Stimulated activated CD4-positive, alpha-beta T cell treated with anti-CD3 and anti-CD28 coated beads, TNF-alpha, amount 100 ng/mL, for 4 hours (primary cell): ENCODE measurements around the gene ERC2.

Experiments
- DNase-seq, 3 experiments: peaks; one replicate each; pipeline ENCODE4 v3.0.0-alpha.2; 2020; ENCODE audit warnings: low read depth in 3 of 3

The ERC2 gene

GRCh38 chr3:56366641-56367162, 101.6 kb downstream of the ERC2 start:
- DNase-seq = no peak

GRCh38 chr3:56365905-56366640, 102.2 kb downstream of the ERC2 start:
- DNase-seq = no peak

- no peak for DNase-seq
Observed at GRCh38 chr3:56364665-56365064, 103.6 kb downstream of the ERC2 start.

GRCh38 chr3:56363720-56364119, 104.5 kb downstream of the ERC2 start:
- DNase-seq = no peak

DNA sequence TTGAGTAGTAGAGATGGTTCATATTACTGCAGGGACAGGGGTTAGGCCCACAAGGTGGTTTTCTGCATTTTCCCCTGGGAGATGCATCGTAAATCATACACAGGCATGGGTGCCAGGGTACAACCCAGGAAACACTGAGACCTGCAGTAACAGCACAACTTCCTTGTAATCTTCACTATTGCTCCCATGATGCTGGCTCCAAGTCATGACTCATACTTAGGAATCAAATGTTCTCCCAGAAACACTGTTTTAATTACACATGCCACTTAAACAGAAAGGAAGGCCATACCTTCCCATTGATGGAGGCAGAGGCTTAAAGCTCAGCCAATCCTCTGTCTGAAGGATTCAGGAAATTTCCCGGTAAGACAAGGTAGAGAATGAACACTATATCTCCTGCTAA, 106.5 kb downstream of the ERC2 start:
- DNase-seq = no peak

- no peak for DNase-seq
Observed at GRCh38 chr3:56357266-56357665, 111.0 kb downstream of the ERC2 start.

GRCh38 chr3:56356808-56357207, 111.5 kb downstream of the ERC2 start:
- no peak for DNase-seq

DNA sequence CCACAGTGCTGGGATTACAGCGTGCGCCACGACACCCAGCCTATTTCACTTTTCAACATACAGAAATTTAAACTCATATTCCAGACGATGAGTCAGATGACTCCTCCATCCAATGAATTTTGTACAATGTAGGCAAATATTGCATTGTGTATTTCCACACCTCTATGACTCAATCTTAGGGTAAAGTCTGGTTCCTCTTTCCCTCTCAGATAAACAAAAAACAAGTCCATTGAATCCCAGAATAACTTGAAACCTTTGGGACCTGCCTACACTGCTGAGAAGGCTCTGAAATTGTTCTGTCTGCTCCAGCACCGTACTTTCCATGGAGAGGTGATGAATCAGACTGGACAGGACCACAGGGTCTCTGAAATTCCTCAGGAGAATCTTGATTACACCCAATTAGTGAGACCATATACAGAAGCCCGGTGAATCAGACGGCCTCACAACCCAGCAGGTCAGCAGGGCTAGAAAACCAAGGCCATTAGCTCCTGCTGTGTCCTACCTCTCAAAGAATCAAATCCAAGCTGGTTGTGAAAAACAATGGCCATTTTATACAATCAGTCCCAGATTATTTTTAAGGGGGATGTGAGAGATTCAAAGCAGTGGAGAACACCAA, 112.6 kb downstream of the ERC2 start:
- DNase-seq = no peak

DNA sequence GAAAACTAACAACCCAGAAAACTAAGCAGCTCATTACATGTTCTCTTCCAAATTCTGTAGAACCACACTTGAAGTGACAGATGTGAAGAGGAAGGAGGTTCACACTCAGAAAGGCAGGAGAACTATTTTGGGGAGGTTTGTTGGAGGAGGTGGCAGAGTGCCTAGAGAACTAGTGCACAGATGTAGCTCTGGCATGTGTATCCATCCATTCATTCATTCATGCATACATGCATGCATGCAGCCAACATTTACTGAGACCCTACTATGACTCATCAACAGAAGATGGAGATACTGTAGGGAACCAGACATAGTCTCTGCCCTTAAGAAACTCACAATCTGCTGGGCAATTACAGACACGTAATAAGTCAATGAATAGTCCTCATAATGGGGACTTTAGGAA, 116.7 kb downstream of the ERC2 start:
- no peak for DNase-seq

GRCh38 chr3:56347219-56347871, 120.9 kb downstream of the ERC2 start:
- DNase-seq = peak in 1 of 3 experiments; percentile 0

- no peak for DNase-seq
Observed at GRCh38 chr3:56342475-56342874, 125.8 kb downstream of the ERC2 start.

DNA sequence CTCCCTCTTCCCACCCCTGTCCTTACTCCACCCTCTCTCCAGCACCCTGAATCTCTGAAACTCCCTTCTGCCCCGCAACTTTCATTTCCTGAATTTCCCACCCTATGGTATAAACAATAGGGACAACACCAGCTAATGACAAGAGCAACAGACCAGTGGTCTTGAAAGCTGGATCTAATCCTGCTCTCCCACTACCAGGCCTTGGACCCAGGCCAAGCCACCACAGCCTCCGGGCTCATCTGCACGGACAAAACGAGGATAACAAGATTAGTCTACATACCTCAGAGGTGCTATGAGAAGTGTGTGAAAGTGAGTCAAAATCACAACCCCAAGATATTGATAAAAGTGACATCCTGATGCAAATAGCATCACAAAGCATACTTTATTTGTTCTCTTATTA, 128.6 kb downstream of the ERC2 start:
- no peak for DNase-seq

DNA sequence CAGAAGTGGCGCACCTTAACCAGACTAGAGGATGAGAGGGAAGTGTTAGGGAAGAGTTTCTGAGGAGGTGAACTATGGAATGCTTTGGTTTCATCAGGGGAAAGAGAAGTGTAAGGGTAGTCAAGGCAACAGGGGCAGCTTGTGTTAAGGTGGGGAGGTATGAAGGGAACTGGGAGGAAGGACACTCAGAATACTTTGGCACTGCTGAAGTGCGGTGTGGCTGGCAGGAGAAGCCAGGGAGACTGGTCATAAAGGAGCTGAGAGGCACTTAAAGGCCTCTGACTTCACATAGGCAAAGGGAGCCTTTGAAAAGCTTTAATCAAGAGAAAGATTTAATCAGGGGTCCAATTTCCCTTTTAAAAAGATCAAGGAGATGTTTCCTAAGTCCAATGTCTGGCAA, 129.0 kb downstream of the ERC2 start:
- no peak for DNase-seq

GRCh38 chr3:56336023-56336422, 132.2 kb downstream of the ERC2 start:
- no peak for DNase-seq

DNA sequence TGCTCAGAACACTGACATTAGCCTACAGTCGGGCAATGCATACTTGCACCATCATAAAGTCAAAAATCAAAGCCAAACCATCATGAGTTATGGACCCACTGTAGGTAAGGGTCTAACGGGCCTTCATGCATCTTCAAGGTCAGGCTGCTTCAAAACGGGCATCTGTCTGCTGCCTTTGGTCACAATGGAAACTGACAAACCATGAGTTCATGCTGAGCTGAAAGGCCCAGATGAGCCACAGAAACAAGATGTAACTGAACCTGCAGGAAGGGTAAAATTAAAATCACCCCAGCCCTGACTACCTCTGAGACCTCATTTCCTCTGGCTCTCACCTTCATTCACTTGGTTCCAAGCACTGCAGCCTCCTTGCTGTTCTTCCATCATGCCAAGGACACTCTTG, 143.8 kb downstream of the ERC2 start:
- no peak for DNase-seq

DNA sequence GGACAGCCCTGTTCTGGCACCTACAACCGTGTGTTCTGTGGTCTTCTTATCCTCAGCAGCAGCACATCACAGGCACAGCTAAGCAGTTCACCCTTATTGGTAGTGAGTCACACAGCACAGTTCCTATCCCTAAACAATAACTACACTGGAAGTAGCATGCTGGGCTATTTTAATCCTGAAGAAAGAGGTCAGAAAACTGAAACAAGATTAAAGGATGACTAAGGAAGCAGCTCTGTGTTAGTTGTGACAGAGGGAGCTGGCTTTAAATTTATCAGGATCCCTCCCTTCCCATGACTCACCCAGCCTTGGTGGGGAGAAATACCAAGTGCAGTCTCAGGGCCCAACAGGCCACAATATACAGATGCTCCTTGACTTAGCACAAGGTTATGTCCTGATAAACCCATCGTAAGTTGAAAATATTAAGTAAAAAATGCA, 144.3 kb downstream of the ERC2 start:
- no peak for DNase-seq

GRCh38 chr3:56322862-56323261, 145.4 kb downstream of the ERC2 start:
- DNase-seq = no peak

DNA sequence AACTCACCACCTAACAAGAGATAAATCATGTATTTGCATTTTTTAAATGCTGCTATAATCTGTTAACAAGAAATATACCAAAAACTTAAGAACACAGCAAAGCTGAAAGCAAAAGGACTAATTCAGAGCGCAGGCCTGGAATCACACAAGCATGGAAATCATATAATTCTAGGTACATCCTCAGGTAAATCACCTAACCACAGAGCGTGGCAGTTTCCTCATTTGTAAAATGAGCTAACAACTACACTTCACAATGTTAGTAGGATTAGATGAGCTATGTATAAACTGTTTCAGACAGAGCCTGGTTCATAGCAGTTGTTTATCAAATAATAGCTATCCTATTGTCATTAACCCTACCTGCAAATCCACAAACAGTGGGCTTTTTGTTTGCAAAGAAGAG, 146.4 kb downstream of the ERC2 start:
- no peak for DNase-seq

GRCh38 chr3:56321383-56321782, 146.9 kb downstream of the ERC2 start:
- no peak for DNase-seq

GRCh38 chr3:56320883-56321282, 147.4 kb downstream of the ERC2 start:
- DNase-seq = no peak

- DNase-seq = no peak
Observed at GRCh38 chr3:56318891-56319290, 149.4 kb downstream of the ERC2 start.

- no peak for DNase-seq
Observed at GRCh38 chr3:56316944-56317343, 151.3 kb downstream of the ERC2 start.

- DNase-seq = no peak
Observed at GRCh38 chr3:56314842-56315241, 153.4 kb downstream of the ERC2 start.
